Measurements from ENCODE around the gene PAIP2.

PAIP2 gene

DNA sequence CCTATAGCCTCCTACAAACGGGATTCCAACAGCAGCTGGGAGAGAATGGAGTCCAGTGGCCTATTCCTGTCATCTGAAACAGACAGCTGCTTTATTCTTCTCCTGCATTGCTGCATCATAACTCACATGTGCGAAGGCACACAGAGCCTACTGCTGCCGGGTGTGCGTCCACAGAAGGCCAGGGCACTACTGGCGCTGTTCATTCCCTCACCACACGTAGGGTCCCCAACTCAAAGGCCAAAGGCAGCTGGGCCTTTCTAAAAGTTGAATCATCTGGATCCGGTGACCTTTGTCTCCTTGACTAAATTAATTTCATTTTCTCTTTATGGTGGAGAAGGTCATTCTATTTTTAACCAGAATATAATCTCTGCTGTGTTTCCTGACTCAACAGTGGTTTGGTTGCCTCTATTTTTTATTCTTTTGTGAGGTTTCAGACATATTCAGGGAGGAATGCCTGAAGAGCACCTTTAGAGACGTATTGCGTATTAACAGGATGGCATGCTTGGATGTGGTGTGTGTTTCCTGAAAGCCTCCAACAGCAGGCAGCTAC is 73.0 kb downstream of the PAIP2 start:
- no peak for DNase-seq

DNA sequence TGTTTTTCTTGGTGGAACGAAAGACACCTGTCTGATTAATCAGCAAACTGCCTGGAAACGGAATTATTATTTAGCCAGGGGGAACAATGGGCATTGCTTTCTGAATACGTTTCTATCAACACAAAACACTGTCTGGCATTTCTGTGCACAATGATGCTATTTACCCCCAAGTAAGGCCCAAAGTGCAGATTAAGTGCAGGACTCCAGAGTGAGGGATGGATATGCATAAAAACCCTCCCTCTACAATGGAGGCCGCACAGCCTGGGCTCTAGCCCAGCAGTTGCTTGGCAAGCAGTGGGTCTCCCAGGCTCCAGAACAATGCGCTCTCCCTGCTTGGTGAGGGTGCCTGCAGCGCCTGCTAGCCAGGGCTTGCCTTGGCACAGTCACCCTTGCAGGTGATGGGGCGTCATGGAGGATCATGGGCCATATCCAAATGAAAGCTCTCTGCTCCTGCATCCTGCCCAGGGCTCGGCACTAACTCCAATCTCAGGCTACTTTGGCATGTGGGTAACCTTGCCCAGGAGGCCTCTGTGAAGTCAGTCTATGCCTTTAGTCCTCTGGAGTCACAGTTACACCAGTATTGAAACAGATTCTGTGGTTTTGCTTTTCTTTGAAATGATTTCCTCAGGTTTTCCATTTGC is 73.7 kb downstream of the PAIP2 start:
- no peak for DNase-seq

DNA sequence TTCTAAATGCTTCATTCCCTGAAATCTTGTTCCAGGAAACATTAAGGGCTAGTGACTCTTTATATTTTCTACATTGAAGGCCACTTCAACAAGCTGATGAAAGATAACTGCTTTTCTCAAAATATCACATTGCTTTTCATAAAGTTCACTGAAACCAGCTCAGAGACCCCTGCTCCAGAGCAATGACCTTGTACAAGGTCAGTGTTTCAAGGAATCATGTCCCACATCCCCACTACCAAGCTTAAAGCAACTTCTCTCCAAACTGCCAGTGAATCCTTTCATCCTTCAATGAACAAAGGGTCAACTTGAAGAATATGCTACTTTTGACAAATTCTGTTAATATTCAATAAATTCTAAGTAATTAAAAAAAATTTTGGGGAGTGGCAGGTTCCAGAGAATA is 74.2 kb downstream of the PAIP2 start:
- no peak for DNase-seq

DNA sequence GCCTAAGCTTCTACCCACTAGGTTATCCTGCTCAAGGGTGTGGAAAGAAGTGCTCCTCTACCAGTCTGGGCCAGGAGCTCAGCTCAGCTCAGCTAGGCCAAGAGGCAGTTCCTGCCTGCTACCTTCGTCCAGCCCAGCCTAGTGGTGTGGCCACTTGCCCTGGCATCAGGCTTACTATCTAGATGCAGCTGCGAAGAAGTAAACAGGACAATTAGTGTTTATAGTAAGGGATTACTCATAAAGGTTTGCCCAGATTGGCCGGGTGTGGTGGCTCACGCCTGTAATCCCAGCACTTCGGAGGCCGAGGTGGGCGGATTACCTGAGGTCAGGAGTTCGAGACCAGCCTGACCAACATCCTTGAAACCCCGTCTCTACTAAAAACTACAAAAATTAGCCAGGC is 75.0 kb downstream of the PAIP2 start:
- no peak for DNase-seq

- no peak for DNase-seq
Measured at GRCh38 chr5:139417214-139417613, 75.6 kb downstream of the PAIP2 start.

DNA sequence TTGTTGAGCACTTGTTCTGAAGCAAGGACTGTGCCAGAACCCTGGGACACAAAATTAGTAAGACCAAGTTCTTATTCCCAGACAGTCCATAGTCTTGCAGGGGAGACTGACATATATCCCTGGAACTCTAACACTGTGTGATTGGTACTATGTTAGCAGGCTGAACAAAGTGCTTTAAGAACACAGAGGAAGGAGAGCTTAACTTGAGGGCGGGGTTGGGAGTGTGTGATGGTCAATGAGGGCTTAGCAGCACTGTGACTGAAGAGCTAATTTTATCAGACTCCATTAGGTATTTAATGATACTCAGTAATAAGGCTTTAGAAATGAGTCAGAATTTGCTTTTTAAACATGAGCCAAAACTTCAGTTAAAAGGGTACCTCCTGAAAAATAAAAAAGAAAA is 77.1 kb downstream of the PAIP2 start:
- no peak for DNase-seq

Measured in activated effector memory CD4-positive, alpha-beta T cell treated with Interleukin-2 at 50 U/mL for 16 hours (primary cell).